WI38 (cell line): ENCODE measurements around the gene AMPH.

Experiments used
- H3K4me3 ChIP-seq: 2 replicates; pipeline ENCODE4 v1.5.1; 2011; ENCODE audit warnings: low read depth, mild to moderate bottlenecking, control low read depth, low read length
- TF ChIP-seq, protein P1 (sequence below): IDR thresholded peaks from 2 replicates; pipeline ENCODE4 v1.5.1; 2012; ENCODE audit warnings: low read depth, mild to moderate bottlenecking, control low read depth, low read length

The AMPH gene

DNA sequence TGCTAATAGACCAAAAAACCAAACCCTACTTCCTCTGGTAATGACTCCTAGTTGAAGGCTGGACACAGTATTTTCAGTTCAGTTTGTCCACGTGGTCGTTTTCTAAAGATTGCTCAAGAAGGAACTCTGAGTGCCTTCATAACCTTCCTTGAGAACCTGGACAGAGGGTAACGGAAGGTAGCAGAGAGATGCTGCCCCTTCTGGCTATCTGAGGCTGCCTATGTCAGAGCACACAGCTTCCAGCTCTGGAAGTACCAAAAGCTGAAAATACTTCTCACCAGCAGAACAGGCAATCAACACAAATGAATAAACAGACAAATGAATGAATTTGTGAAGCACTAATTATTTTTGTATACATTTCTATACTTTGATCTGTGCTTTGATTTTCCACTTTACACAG, 85.2 kb downstream of the AMPH start:
- TF ChIP-seq, protein P1, sequence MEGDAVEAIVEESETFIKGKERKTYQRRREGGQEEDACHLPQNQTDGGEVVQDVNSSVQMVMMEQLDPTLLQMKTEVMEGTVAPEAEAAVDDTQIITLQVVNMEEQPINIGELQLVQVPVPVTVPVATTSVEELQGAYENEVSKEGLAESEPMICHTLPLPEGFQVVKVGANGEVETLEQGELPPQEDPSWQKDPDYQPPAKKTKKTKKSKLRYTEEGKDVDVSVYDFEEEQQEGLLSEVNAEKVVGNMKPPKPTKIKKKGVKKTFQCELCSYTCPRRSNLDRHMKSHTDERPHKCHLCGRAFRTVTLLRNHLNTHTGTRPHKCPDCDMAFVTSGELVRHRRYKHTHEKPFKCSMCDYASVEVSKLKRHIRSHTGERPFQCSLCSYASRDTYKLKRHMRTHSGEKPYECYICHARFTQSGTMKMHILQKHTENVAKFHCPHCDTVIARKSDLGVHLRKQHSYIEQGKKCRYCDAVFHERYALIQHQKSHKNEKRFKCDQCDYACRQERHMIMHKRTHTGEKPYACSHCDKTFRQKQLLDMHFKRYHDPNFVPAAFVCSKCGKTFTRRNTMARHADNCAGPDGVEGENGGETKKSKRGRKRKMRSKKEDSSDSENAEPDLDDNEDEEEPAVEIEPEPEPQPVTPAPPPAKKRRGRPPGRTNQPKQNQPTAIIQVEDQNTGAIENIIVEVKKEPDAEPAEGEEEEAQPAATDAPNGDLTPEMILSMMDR: no peak
- no peak overlapping the region for H3K4me3 ChIP-seq

DNA sequence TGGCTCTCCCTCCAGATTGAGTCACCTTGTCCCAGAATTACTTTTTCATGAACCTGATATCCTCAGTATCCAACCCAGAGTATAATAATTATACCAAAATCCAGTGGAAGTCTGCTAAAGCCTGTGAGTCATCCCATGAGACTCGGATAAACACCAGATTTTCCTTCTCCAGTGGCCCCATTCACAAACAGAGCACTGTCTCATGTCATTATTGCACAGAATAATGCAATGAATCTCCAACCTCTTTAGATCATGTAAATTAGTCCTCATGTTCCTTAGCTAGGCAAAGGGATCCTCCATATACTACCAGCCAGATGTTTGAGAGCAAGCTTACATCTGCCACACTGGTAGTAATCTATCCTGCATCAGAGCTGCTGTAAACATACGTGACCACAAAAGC, 89.0 kb downstream of the AMPH start:
- no peak overlapping the region for H3K4me3 ChIP-seq
- TF ChIP-seq, protein P1: no peak

DNA sequence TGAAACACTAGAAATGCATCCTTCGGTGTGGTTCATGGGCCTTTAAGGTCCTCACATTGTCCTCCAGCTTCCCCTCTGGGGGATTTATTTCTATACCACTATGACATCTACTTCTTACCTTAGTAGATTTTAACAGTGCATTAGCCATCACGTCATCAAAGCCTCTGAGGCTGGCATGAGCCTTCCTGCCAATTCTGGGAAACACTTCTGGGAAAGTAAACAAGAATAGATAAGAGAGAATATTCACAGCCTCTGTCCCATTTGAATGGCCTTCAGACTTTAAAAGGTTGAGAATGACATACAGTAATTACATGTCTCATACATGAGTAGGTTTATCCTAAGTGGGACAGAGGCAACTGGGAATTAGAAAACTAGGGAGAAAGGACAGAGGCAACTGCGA, 89.7 kb downstream of the AMPH start:
- TF ChIP-seq, protein P1: no peak
- H3K4me3 ChIP-seq: no peak overlapping the region

DNA sequence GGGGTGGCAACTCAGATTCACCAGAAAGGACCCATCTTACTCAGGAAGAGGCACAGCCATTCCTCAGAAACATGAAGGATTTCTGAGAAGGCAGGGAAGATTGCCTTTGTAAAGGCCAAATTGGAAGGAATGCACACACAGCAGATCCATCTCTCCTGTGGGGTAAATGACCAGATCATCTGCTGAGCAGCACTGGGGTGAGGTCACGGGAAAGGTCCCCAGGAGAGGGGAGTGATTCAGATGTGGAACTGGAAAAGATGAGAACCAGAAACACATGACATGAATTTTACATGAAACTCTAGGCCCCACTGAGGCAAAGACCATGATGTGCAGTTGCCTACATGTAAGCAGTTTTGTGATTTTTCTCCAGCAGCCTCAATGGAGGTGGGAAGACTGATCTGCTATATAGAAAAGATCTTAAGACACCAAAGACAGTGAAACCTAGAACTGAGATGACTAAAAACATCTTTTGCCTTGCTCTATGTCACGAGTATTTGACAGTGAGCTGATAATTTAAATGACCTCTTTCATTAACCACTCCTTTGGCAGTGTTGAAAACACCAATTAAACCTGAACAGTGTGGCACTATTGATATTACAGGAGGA, 91.6 kb downstream of the AMPH start:
- TF ChIP-seq, protein P1: no peak
- H3K4me3 ChIP-seq: no peak overlapping the region

DNA sequence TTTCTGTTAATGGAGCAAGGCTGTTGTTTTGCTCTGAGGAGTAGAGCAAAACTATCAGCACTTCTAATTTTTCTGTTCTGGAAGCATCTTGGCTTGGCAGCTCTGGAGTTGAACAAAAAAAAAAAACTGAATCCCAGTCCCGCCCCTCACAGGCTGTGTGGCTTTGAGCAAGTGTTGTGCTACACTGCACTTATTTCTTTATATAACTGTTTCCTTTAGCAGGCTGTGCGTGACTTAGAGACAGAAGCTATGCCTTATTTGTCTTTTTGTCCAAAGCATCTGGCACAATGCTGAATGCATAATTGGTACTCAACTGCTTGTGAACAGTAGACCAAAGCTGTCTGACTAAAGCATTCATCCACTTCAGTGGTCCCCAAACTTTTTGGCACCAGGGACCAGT, 96.1 kb downstream of the AMPH start:
- H3K4me3 ChIP-seq: no peak overlapping the region
- TF ChIP-seq, protein P1: no peak

DNA sequence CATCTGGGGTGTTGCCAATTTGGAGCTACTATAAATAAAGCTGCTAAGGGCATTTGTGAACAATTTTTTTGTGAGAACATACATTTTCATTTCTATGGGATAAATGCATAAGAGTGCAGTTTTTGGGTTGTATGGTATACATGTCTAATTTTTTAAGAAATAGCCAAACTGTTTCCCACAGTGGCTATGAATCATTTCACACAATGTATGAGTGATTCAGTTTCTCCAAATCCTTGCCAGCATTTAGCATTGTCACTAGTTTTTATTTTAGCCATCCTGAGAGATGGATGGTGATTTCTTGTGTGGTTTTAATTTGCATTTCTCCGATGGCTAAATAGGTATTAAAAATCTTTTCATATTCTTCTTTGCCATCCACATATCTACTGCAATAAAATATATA, 105.3 kb downstream of the AMPH start:
- TF ChIP-seq, protein P1: no peak

DNA sequence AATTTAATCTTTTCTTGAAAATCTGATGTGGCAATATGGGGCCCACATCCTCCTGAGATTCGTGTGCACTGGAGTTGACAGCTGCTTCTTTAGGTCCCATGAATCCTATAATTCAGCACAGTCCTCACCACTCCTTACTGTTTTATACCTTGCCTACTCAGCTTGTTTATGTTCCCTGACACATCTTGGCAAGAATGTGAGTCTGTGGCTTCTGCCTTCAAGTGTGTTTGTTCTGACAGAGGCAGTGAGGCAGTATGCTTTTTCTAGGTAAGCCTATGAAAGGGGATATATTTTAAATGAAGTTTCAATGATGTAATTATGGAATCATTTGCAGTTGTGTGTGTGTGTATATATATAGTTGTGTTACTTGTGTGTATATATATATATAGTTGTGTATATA, 106.4 kb downstream of the AMPH start:
- TF ChIP-seq, protein P1: no peak
- H3K4me3 ChIP-seq: no peak overlapping the region

More for the DNA sequence above, 105.3 kb downstream of the AMPH start:
- no peak overlapping the region for H3K4me3 ChIP-seq
